ENCODE data around the gene KMT2E. TPM values are rescaled to one million over a fixed set of nuclear protein-coding genes. Genes with fewer than 3 reads are reported as not detected.
"Not testable (repeated sequence)": the region's sequence is repeated elsewhere in the genome, so short reads cannot be mapped to it uniquely, and the experiment has no call there.

Gene KMT2E
- total RNA-seq, 1 donor from 2014 or later = 35.1 TPM

- DNase-seq (ENCODE audit: missing footprints) = no peak
- ATAC-seq = peak; percentile 58
- intact Hi-C loops (cut with DNase I) = no loop called here
These were observed 10.0 kb upstream of the KMT2E start for GRCh38 chr7:105003872-105004510.

- ATAC-seq; DNase-seq (ENCODE audit: missing footprints); intact Hi-C loops (cut with DNase I): not testable (repeated sequence)
These were observed 9.0 kb upstream of the KMT2E start for GRCh38 chr7:105005006-105005405.

GRCh38 chr7:105005486-105005885 lies 8.5 kb upstream of the KMT2E start:
- ATAC-seq; intact Hi-C loops (cut with DNase I); DNase-seq (ENCODE audit: missing footprints): not testable (repeated sequence)

- no peak for DNase-seq (ENCODE audit: missing footprints)
- no peak for ATAC-seq
- intact Hi-C loops (cut with DNase I) = no loop called here
These were observed 7.5 kb upstream of the KMT2E start for GRCh38 chr7:105006367-105007136.

GRCh38 chr7:105007298-105007697 lies 6.7 kb upstream of the KMT2E start:
- DNase-seq (ENCODE audit: missing footprints) (no peak), ATAC-seq (no peak)
- intact Hi-C loops (cut with DNase I) = no loop called here

GRCh38 chr7:105009667-105010503 lies 4.1 kb upstream of the KMT2E start:
- intact Hi-C loops (cut with DNase I) = no loop called here
- no peak for DNase-seq (ENCODE audit: missing footprints)

GRCh38 chr7:105010504-105011130 lies 3.4 kb upstream of the KMT2E start:
- ATAC-seq (no peak), DNase-seq (ENCODE audit: missing footprints) (no peak)
- intact Hi-C loops (cut with DNase I) = no loop called here

More at GRCh38 chr7:105009667-105010503, 4.1 kb upstream of the KMT2E start:
- no peak for ATAC-seq

GRCh38 chr7:105011141-105011830 lies 2.7 kb upstream of the KMT2E start:
- ATAC-seq (no peak), DNase-seq (ENCODE audit: missing footprints) (no peak)
- intact Hi-C loops (cut with DNase I) = no loop called here

GRCh38 chr7:105011831-105012502 lies 2.0 kb upstream of the KMT2E start:
- DNase-seq (ENCODE audit: missing footprints) = no peak
- intact Hi-C loops (cut with DNase I) = loop anchor here (1.0 kb wide), 1 partner anchor 67 kb away; no protein-coding TSS in a partner anchor
- ATAC-seq = no peak

- intact Hi-C loops (cut with DNase I) = loop anchor here (1.0 kb wide), 1 partner anchor 67 kb away; no protein-coding TSS in a partner anchor
- DNase-seq (ENCODE audit: missing footprints) (peak; percentile 100), ATAC-seq (peak; percentile 92)
These were observed 1.3 kb upstream of the KMT2E start for GRCh38 chr7:105012503-105013220.

- intact Hi-C loops (cut with DNase I) = no loop called here
- DNase-seq (ENCODE audit: missing footprints) (peak; percentile 96), ATAC-seq (peak; percentile 88)
These were observed 687 bp upstream of the KMT2E start for GRCh38 chr7:105013221-105013815.

GRCh38 chr7:105014693-105015389 lies 836 bp downstream of the KMT2E start:
- intact Hi-C loops (cut with DNase I) = loop anchor here (1.0 to 5.0 kb wide), 2 partner anchors 31 to 42 kb away; no protein-coding TSS in a partner anchor
- DNase-seq (ENCODE audit: missing footprints) = no peak
- ATAC-seq = no peak

- DNase-seq (ENCODE audit: missing footprints) = no peak
- intact Hi-C loops (cut with DNase I) = loop anchor here (5.0 kb wide), 1 partner anchor 42 kb away; no protein-coding TSS in a partner anchor
These were observed 1.5 kb downstream of the KMT2E start for GRCh38 chr7:105015390-105015965.

GRCh38 chr7:105016068-105016708 lies 2.2 kb downstream of the KMT2E start:
- intact Hi-C loops (cut with DNase I) = loop anchor here (5.0 kb wide), 1 partner anchor 41 kb away; no protein-coding TSS in a partner anchor
- no peak for ATAC-seq
- no peak for DNase-seq (ENCODE audit: missing footprints)

More at GRCh38 chr7:105015390-105015965, 1.5 kb downstream of the KMT2E start:
- no peak for ATAC-seq
